Keratinocyte (primary cell): Measurements from ENCODE around the gene TMTC4. TPM values are rescaled to one million over a fixed set of nuclear protein-coding genes. Genes with fewer than 3 reads are reported as not detected.
A peak's percentile ranks its signal among the peaks of the same experiment; 100 is the strongest.
"Not testable (repeated sequence)": the region's sequence is repeated elsewhere in the genome, so short reads cannot be mapped to it uniquely, and the experiment has no call there.

ENCODE experiments used
- DNase-seq: peaks from one replicate; pipeline ENCODE4 v3.0.0-alpha.2; 2011; ENCODE audit warnings: low read depth, missing footprints, low spot score
- FAIRE-seq: peaks from 2 replicates; lab custom pipeline; 2011; peaks lifted over from hg19 to GRCh38; lab: Jason Lieb, UNC
- H2AFZ ChIP-seq: 2 replicates; pipeline ENCODE4 v1.6.0; 2012; ENCODE audit warnings: low read length, control low read depth, inconsistent platforms; ENCODE audit not compliant: control insufficient read depth
- H3K27ac ChIP-seq: 2 replicates; pipeline ENCODE4 v1.5.1; 2011; ENCODE audit warnings: low read length; ENCODE audit not compliant: control insufficient read depth, insufficient read depth
- H3K27me3 ChIP-seq: 3 replicates; pipeline ENCODE4 v1.6.0; 2011; ENCODE audit warnings: low read length; ENCODE audit not compliant: control insufficient read depth, insufficient read depth; ENCODE audit errors: extremely low read depth
- H3K36me3 ChIP-seq, 2 experiments: 2 replicates in 1 of 2; 3 replicates in 1 of 2; pipeline ENCODE4 v1.5.1; 2011; ENCODE audit warnings: low read length in 2 of 2, mild to moderate bottlenecking in 1 of 2; ENCODE audit not compliant: control insufficient read depth in 2 of 2, insufficient read depth in 2 of 2; ENCODE audit errors: extremely low read depth in 1 of 2
- H3K4me1 ChIP-seq: 3 replicates; pipeline ENCODE4 v1.5.1; 2011; ENCODE audit warnings: low read length; ENCODE audit not compliant: control insufficient read depth, insufficient read depth; ENCODE audit errors: extremely low read depth
- H3K4me2 ChIP-seq: 3 replicates; pipeline ENCODE4 v1.6.0; 2011; ENCODE audit warnings: low read depth, low read length; ENCODE audit not compliant: control insufficient read depth, insufficient read depth; ENCODE audit errors: extremely low read depth
- H3K4me3 ChIP-seq, 3 experiments: fragments of 200-600 bp in 1 of 3; sonication (generic) in 1 of 3; 2 replicates in 2 of 3; 3 replicates in 1 of 3; pipeline ENCODE4 v1.5.1; 2011 to 2016; ENCODE audit warnings: low read length in 3 of 3, mild to moderate bottlenecking in 3 of 3, control low read depth in 2 of 3, inconsistent platforms in 1 of 3, low read depth in 1 of 3, mixed read lengths in 1 of 3, mixed run types in 1 of 3, moderate library complexity in 1 of 3; ENCODE audit not compliant: control insufficient read depth in 2 of 3, insufficient read depth in 2 of 3; ENCODE audit errors: extremely low read depth in 1 of 3
- H3K79me2 ChIP-seq: 2 replicates; pipeline ENCODE4 v1.6.0; 2012; ENCODE audit warnings: low read length; ENCODE audit not compliant: control insufficient read depth, insufficient read depth
- H3K9ac ChIP-seq: 3 replicates; pipeline ENCODE4 v1.6.0; 2011; ENCODE audit warnings: low read length; ENCODE audit not compliant: control insufficient read depth, insufficient read depth; ENCODE audit errors: extremely low read depth
- H3K9me1 ChIP-seq: 3 replicates; pipeline ENCODE4 v1.6.0; 2011; ENCODE audit warnings: low read length; ENCODE audit not compliant: control insufficient read depth, insufficient read depth; ENCODE audit errors: extremely low read depth
- H3K9me3 ChIP-seq: 2 replicates; pipeline ENCODE4 v1.5.1; 2012; ENCODE audit warnings: low read depth, low read length; ENCODE audit not compliant: control insufficient read depth
- H4K20me1 ChIP-seq: 3 replicates; pipeline ENCODE4 v1.6.0; 2011; ENCODE audit warnings: low read length; ENCODE audit not compliant: control insufficient read depth, insufficient read depth; ENCODE audit errors: extremely low read depth
- EZH2 ChIP-seq: IDR thresholded peaks from one replicate; pipeline ENCODE4 v1.6.1; 2012; ENCODE audit warnings: inconsistent platforms, mild to moderate bottlenecking, low read length, moderate library complexity
- dilution Hi-C: fragments of 300-500 bp; cut with MboI; formaldehyde crosslinking; loops from one replicate; pipeline ENCODE4 v1.7.0; 2020; ENCODE audit warnings: low sequenced_read_pairs; ENCODE audit not compliant: extremely low pct_ligation_motif_present
- polyA plus RNA-seq, 5 experiments: library from polyadenylated mRNA; depleted of rRNA in 3 of 5; stranded (reverse) in 3 of 5; stranded (forward) in 1 of 5; unstranded in 1 of 5; fragments of >200 nt; gene quantifications; 1 replicate in 1 of 5; 2 replicates in 3 of 5; 3 replicates in 1 of 5; pipeline versions ENCODE4 v1.2.1 to v1.2.3, GENCODE V29; 2011 to 2012; ENCODE audit warnings: missing spikeins in 2 of 5, low read depth in 1 of 5, low replicate concordance in 1 of 5
- TF ChIP-seq, protein P1 (sequence below), 3 experiments: IDR thresholded peaks in 1 of 3; conservative IDR thresholded peaks in 1 of 3; optimal IDR thresholded peaks in 1 of 3; 2 replicates in 2 of 3; 3 replicates in 1 of 3; pipeline versions ENCODE3 to v1.5.1; 2011; ENCODE audit warnings: low read length in 3 of 3, mild to moderate bottlenecking in 3 of 3, moderate library complexity in 2 of 3, control low read depth in 1 of 3, inconsistent platforms in 1 of 3; ENCODE audit not compliant: insufficient read depth in 2 of 3; ENCODE audit errors: extremely low read depth in 1 of 3

TMTC4 gene
- polyA plus RNA-seq, 1 donor (not counting 4 experiments of a cell fraction or from before 2014, with no cell fraction given) = 6.5 TPM

GRCh38 chr13:100680131-100680530, 5.5 kb upstream of the TMTC4 start:
- H3K9me1 ChIP-seq = no peaks in the 10 kb centered on the region
- H3K4me2 ChIP-seq = no peak overlapping the region
- H3K79me2 ChIP-seq = no peaks in the 10 kb centered on the region
- no peak overlapping the region for H3K4me3 ChIP-seq
- H3K9me3 ChIP-seq = no peaks in the 10 kb centered on the region
- H3K9ac ChIP-seq = no peak overlapping the region
- no peak overlapping the region for H3K27ac ChIP-seq
- no peaks in the 10 kb centered on the region for H3K4me1 ChIP-seq
- DNase-seq = no peak
- FAIRE-seq = no peak
- H3K27me3 ChIP-seq = peaks cover 4% of the 10 kb centered on the region
- H4K20me1 ChIP-seq = no peaks in the 10 kb centered on the region
- H3K36me3 ChIP-seq = no peaks in the 10 kb centered on the region
- dilution Hi-C loops = no loop called here
- TF ChIP-seq, protein P1, sequence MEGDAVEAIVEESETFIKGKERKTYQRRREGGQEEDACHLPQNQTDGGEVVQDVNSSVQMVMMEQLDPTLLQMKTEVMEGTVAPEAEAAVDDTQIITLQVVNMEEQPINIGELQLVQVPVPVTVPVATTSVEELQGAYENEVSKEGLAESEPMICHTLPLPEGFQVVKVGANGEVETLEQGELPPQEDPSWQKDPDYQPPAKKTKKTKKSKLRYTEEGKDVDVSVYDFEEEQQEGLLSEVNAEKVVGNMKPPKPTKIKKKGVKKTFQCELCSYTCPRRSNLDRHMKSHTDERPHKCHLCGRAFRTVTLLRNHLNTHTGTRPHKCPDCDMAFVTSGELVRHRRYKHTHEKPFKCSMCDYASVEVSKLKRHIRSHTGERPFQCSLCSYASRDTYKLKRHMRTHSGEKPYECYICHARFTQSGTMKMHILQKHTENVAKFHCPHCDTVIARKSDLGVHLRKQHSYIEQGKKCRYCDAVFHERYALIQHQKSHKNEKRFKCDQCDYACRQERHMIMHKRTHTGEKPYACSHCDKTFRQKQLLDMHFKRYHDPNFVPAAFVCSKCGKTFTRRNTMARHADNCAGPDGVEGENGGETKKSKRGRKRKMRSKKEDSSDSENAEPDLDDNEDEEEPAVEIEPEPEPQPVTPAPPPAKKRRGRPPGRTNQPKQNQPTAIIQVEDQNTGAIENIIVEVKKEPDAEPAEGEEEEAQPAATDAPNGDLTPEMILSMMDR (optimal IDR thresholded peaks at IDR 0.05 in 1 of 3, IDR thresholded peaks at IDR 0.05 in 1 of 3, conservative IDR thresholded peaks at IDR 0.05 in 1 of 3; ENCODE audit: extremely low read depth in 1 of 3, insufficient read depth in 2 of 3, low read length in 3 of 3) = no peak
- TF ChIP-seq EZH2 = no peak
- no peak overlapping the region for H2AFZ ChIP-seq

DNA sequence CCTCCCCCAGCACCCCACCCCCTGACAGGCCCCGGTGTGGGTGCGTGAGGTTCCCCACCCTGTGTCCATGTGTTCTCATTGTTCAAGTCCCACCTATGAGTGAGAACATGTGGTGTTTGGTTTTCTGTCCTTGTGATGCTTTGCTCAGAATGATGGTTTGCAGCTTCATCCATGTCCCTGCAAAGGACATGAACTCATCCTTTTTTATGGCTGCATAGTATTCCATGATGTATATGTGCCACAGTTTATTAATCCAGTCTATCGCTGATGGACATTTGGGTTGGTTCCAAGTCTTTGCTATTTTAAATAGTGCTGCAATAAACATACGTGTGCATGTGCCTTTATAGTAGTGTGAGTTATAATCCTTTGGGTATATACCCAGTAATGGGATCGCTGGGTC, 2.5 kb upstream of the TMTC4 start:
- dilution Hi-C loops, FAIRE-seq: not testable (repeated sequence)

DNA sequence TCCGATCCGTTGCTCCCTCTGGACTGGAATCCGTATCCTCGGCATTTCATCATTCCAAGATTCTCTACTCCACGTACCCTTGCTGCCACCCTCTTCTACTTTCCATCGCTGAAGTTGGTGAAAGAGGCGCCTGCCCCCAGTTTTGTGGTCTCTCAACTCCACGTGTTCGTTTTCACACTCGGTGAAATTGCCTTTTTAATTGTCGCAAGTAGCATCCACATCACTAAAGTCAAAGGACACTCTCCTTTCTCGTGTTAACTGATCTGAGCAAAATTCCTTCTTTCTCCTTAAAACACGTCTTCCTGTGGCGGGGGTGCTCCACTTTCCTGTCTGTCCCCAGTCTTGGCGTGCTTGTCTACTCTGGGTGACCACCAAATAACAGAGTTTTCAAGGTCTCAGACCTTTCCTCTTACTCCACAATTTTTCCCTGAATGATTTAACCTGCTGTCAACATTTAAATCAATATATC, 1.1 kb upstream of the TMTC4 start:
- dilution Hi-C loops = no loop called here
- peaks cover 6% of the 10 kb centered on the region for H3K79me2 ChIP-seq
- FAIRE-seq = no peak

More for the DNA sequence above, 2.5 kb upstream of the TMTC4 start:
- H2AFZ ChIP-seq, H3K27ac ChIP-seq, H3K4me1 ChIP-seq, H3K9me3 ChIP-seq, H3K4me3 ChIP-seq, H3K79me2 ChIP-seq, H3K27me3 ChIP-seq, H3K4me2 ChIP-seq, H4K20me1 ChIP-seq, H3K9ac ChIP-seq, DNase-seq, H3K9me1 ChIP-seq, H3K36me3 ChIP-seq: not testable (repeated sequence)

More for the DNA sequence above, 1.1 kb upstream of the TMTC4 start:
- no peaks in the 10 kb centered on the region for H4K20me1 ChIP-seq
- no peak overlapping the region for H2AFZ ChIP-seq
- no peaks in the 10 kb centered on the region for H3K36me3 ChIP-seq
- DNase-seq = no peak
- H3K4me3 ChIP-seq = peak overlapping the region in 2 of 3 experiments; percentile 72 to 78
- H3K9me1 ChIP-seq = no peaks in the 10 kb centered on the region
- H3K9me3 ChIP-seq = no peaks in the 10 kb centered on the region
- peak overlapping the region; percentile 91 for H3K4me2 ChIP-seq
- peaks cover 6% of the 10 kb centered on the region for H3K4me1 ChIP-seq
- no peak overlapping the region for H3K27ac ChIP-seq
- H3K27me3 ChIP-seq = peaks cover 4% of the 10 kb centered on the region
- TF ChIP-seq, protein P1 (optimal IDR thresholded peaks at IDR 0.05 in 1 of 3, IDR thresholded peaks at IDR 0.05 in 1 of 3, conservative IDR thresholded peaks at IDR 0.05 in 1 of 3; ENCODE audit: extremely low read depth in 1 of 3, insufficient read depth in 2 of 3, low read length in 3 of 3) = no peak
- TF ChIP-seq EZH2 = no peak
- peak overlapping the region; percentile 64 for H3K9ac ChIP-seq
